ENCODE measurements around the gene ZBTB43. TPM values are rescaled to one million over a fixed set of nuclear protein-coding genes. Genes with fewer than 3 reads are reported as not detected.
"Not testable (repeated sequence)": the region's sequence is repeated elsewhere in the genome, so short reads cannot be mapped to it uniquely, and the experiment has no call there.

Gene ZBTB43
- total RNA-seq, 1 donor from 2014 or later: 21.9 TPM

DNA sequence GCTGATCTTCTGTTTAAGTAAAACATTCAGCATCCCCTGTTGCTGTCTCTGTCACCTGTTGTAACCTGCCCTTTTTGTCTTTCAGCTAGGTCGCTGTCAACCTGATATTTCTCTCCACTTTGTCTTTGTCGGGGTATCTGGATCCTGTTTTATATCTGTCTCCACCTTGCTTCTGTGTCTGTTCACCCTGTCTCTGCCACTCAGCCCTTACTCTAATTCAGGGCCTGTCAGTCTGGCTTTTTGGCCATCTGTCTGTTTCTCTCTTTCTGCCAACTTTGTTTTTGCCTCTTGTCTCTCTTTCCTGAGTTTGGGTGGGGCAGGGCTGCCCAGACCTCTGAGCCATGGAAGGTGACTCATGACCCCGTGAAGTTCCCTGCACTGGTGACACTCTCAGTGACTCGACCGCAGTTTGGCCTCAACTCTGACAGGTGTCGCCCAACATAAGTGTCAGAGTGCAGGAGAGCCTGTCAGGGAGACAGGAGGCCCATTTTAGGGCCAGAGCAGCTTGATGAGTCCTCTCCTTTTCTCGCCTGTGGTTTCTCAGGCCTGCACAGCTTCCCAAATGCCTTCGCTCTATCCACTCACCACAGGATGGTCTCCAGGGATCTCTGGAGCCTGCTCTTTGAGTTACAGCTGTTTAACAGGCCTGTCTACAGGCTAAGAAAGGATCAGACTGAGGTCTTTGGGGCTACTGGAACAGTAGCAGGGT is 868 bp downstream of the ZBTB43 start:
- no peak for FAIRE-seq
- peak; percentile 82 for DNase-seq (ENCODE audit: low read depth)
- TF ChIP-seq, protein P1, sequence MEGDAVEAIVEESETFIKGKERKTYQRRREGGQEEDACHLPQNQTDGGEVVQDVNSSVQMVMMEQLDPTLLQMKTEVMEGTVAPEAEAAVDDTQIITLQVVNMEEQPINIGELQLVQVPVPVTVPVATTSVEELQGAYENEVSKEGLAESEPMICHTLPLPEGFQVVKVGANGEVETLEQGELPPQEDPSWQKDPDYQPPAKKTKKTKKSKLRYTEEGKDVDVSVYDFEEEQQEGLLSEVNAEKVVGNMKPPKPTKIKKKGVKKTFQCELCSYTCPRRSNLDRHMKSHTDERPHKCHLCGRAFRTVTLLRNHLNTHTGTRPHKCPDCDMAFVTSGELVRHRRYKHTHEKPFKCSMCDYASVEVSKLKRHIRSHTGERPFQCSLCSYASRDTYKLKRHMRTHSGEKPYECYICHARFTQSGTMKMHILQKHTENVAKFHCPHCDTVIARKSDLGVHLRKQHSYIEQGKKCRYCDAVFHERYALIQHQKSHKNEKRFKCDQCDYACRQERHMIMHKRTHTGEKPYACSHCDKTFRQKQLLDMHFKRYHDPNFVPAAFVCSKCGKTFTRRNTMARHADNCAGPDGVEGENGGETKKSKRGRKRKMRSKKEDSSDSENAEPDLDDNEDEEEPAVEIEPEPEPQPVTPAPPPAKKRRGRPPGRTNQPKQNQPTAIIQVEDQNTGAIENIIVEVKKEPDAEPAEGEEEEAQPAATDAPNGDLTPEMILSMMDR (IDR thresholded peaks at IDR 0.05; ENCODE audit: insufficient read depth, low read length, severe bottlenecking): no peak
- Histone ChIP-seq H3K4me3 (ENCODE audit: low read depth, low read length) (peak overlapping the region; percentile 75), H3K36me3 (ENCODE audit: control insufficient read depth, insufficient read depth, low read length) (no peaks in the 10 kb centered on the region), H3K27me3 (ENCODE audit: control insufficient read depth, insufficient read depth, low read length) (no peaks in the 10 kb centered on the region)

DNA sequence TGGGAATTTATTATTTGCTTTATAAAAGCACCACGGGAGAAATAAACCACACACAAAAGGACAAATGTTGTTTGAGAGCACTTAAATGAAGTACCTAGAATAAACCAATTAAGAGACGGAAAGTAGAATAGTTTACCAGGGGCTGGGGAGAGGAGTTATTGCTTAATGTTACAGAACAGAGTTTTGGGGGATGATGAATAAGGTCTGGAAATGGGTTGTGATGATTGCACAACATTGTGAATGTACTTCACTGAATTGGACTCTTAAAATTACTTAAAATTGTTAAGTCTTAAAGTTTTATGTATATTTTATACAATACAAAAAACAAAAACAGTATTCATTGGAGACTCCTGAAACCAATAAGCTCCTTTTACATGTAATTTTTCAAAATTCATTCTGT is 1.5 kb downstream of the ZBTB43 start:
- FAIRE-seq (no peak), DNase-seq (ENCODE audit: low read depth) (peak; percentile 59)
- TF ChIP-seq, protein P1 (IDR thresholded peaks at IDR 0.05; ENCODE audit: insufficient read depth, low read length, severe bottlenecking): no peak
- Histone ChIP-seq H3K4me3 (ENCODE audit: low read depth, low read length) (peak overlapping the region; percentile 75), H3K27me3 (ENCODE audit: control insufficient read depth, insufficient read depth, low read length) (no peaks in the 10 kb centered on the region), H3K36me3 (ENCODE audit: control insufficient read depth, insufficient read depth, low read length) (peaks cover under 1% of the 10 kb centered on the region)

DNA sequence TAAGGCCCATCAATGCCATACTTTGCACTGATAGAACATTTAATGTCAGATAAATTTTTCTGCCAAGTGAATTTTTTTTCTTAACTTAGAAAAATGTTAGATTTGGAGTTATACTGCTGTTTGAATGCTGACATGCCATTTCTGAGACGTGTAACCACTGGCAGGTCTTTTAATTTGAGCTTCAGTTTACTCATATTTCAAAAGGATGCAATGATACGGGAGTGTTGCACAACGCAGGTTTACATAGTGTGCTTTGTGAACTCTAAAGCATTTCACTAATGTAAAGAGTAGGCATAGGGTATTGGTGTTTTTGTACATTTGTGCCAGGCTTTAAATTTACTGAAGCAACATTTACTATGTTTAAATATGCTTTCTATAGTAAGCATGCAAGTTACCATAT is 4.2 kb downstream of the ZBTB43 start:
- FAIRE-seq (no peak), DNase-seq (ENCODE audit: low read depth) (peak; percentile 92)
- H3K27me3 ChIP-seq (ENCODE audit: control insufficient read depth, insufficient read depth, low read length): no peaks in the 10 kb centered on the region
- no peak overlapping the region for H3K4me3 ChIP-seq (ENCODE audit: low read depth, low read length)
- H3K36me3 ChIP-seq (ENCODE audit: control insufficient read depth, insufficient read depth, low read length): peaks cover 6% of the 10 kb centered on the region
- TF ChIP-seq, protein P1 (IDR thresholded peaks at IDR 0.05; ENCODE audit: insufficient read depth, low read length, severe bottlenecking): no peak

DNA sequence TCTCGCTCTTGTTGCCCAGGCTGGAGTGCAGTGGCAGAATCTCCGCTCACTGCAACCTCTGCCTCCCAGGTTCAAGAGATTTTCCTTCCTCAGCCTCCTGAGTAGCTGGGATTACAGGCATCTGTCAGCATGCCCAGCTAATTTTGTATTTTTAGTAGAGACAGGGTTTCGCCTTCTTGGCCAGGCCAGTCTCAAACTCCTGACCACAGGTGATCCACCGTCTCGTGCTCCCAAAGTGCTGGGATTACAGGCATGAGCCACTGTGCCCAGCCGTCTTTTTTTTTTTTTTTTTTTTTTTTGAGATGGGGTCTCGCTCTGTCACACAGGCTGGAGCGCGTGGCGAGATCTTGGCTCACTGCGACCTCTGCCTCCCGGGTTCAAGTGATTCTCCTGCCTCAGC is 5.4 kb downstream of the ZBTB43 start:
- H3K4me3 ChIP-seq (ENCODE audit: low read depth, low read length); DNase-seq (ENCODE audit: low read depth); H3K27me3 ChIP-seq (ENCODE audit: control insufficient read depth, insufficient read depth, low read length); FAIRE-seq; H3K36me3 ChIP-seq (ENCODE audit: control insufficient read depth, insufficient read depth, low read length): not testable (repeated sequence)

DNA sequence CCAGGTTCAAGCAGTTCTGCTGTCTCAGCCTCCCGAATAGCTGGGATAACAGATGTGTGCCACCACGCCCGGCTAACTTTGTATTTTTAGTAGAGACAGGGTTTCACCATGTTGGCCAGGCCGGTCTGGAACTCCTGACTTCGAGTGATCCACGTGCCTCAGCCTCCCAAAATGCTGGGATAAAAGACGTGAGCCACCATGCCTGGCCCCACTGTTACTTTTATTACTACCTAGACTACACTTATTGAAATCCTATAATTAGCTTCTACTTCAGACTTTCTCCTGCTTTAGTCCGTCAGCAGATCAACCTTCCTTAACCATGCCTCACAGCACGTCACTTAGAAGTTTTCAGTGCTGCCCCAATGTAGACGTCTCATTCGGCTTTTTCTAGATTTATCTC is 8.2 kb downstream of the ZBTB43 start:
- Histone ChIP-seq H3K27me3 (ENCODE audit: control insufficient read depth, insufficient read depth, low read length) (no peaks in the 10 kb centered on the region), H3K36me3 (ENCODE audit: control insufficient read depth, insufficient read depth, low read length) (peaks cover 6% of the 10 kb centered on the region), H3K4me3 (ENCODE audit: low read depth, low read length) (no peak overlapping the region)
- TF ChIP-seq, protein P1 (IDR thresholded peaks at IDR 0.05; ENCODE audit: insufficient read depth, low read length, severe bottlenecking): no peak
- FAIRE-seq (no peak), DNase-seq (ENCODE audit: low read depth) (no peak)

DNA sequence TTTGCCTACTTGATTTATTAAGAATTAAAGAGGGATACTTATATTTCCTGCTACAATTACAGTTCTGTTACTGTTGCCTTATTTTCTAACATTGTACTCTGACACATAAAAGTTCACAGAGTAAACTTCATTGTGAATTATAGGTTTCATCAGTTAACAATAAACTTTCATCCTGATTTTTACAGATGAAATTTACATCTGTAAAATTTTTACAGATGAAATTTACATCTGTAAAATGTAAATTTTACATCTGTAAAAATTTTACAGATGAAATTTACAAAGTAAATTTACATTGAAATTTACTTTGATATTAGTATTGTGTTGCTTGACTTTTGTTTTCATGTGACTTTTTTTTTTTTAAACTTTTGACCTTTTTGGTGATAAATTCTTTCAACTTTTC is 9.3 kb downstream of the ZBTB43 start:
- no peak for DNase-seq (ENCODE audit: low read depth)
- Histone ChIP-seq H3K4me3 (ENCODE audit: low read depth, low read length) (no peak overlapping the region), H3K27me3 (ENCODE audit: control insufficient read depth, insufficient read depth, low read length) (no peaks in the 10 kb centered on the region), H3K36me3 (ENCODE audit: control insufficient read depth, insufficient read depth, low read length) (peaks cover 6% of the 10 kb centered on the region)
- TF ChIP-seq, protein P1 (IDR thresholded peaks at IDR 0.05; ENCODE audit: insufficient read depth, low read length, severe bottlenecking): no peak
- no peak for FAIRE-seq

DNA sequence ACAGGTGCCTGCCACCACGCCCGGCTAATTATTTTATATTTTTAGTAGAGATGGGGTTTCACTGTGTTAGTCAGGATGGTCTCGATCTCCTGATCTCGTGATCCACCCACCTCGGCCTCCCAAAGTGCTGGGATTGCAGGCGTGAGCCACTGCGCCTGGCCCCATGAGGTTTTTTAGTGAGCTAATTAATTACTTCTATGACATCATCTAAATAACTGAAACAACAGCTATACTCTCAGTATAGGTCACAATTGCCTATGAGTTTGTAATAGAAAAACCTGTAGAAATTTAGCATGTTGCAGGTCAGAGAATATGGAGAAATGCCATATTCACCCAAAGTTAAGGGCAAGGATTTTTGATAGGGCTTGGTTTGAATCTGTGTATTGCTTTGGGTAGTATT is 12.8 kb downstream of the ZBTB43 start:
- not testable (repeated sequence) for H3K36me3 ChIP-seq (ENCODE audit: control insufficient read depth, insufficient read depth, low read length); H3K27me3 ChIP-seq (ENCODE audit: control insufficient read depth, insufficient read depth, low read length); H3K4me3 ChIP-seq (ENCODE audit: low read depth, low read length); DNase-seq (ENCODE audit: low read depth); FAIRE-seq
